Karpas-422 (cell line): ENCODE measurements around the gene INO80. TPM values are rescaled to one million over a fixed set of nuclear protein-coding genes. Genes with fewer than 3 reads are reported as not detected.
A peak's percentile ranks its signal among the peaks of the same experiment; 100 is the strongest.

Source experiments
- DNase-seq: peaks from one replicate; pipeline ENCODE4 v3.0.0-alpha.2; 2015
- H2AFZ ChIP-seq: fragments of 200-600 bp; sonication (generic); 2 replicates; pipeline ENCODE4 v1.6.1; 2014; ENCODE audit warnings: antibody characterized with exemption, low read length, mixed read lengths
- H3K27ac ChIP-seq: fragments of 200-600 bp; sonication (generic); 2 replicates; pipeline ENCODE4 v1.5.1; 2014; ENCODE audit warnings: mild to moderate bottlenecking, low read length, moderate library complexity
- H3K27me3 ChIP-seq: fragments of 200-600 bp; sonication (generic); 2 replicates; pipeline ENCODE4 v1.6.1; 2014; ENCODE audit warnings: low read length, mixed read lengths
- H3K36me3 ChIP-seq: fragments of 200-600 bp; sonication (generic); 2 replicates; pipeline ENCODE4 v1.6.1; 2014; ENCODE audit warnings: low read length, mixed read lengths; ENCODE audit not compliant: insufficient read depth
- H3K4me1 ChIP-seq: fragments of 200-600 bp; sonication (generic); 2 replicates; pipeline ENCODE4 v1.6.1; 2014; ENCODE audit warnings: mild to moderate bottlenecking, low read length, mixed read lengths
- H3K4me2 ChIP-seq: fragments of 200-600 bp; sonication (generic); 2 replicates; pipeline ENCODE4 v1.6.1; 2014; ENCODE audit warnings: low read length, low read depth, mild to moderate bottlenecking; ENCODE audit not compliant: poor library complexity, severe bottlenecking
- H3K4me3 ChIP-seq: fragments of 200-600 bp; sonication (generic); 2 replicates; pipeline ENCODE4 v1.5.1; 2014; ENCODE audit warnings: mild to moderate bottlenecking, antibody characterized with exemption, low read length, mixed read lengths
- H3K79me2 ChIP-seq: fragments of 200-600 bp; sonication (generic); 2 replicates; pipeline ENCODE4 v1.6.1; 2014; ENCODE audit warnings: mild to moderate bottlenecking, low read length, mixed read lengths
- H3K9ac ChIP-seq: fragments of 200-600 bp; sonication (generic); 2 replicates; pipeline ENCODE4 v1.6.0; 2014; ENCODE audit warnings: low read length
- H3K9me2 ChIP-seq: fragments of 200-600 bp; sonication (generic), shearing (Covaris generic); replicated peaks from 2 replicates; pipeline ENCODE4 v1.6.0; 2014; ENCODE audit warnings: mild to moderate bottlenecking, low read length, moderate library complexity; ENCODE audit not compliant: insufficient read depth
- H3K9me3 ChIP-seq: fragments of 300-700, 200-600 bp; sonication (generic); 2 replicates; pipeline ENCODE4 v1.6.1; 2014; ENCODE audit warnings: low read length, mixed read lengths
- H4K20me1 ChIP-seq: fragments of 200-600 bp; sonication (generic); 2 replicates; pipeline ENCODE4 v1.6.1; 2014; ENCODE audit warnings: mild to moderate bottlenecking, antibody characterized with exemption, low read length, low read depth; ENCODE audit not compliant: insufficient read depth
- total RNA-seq: library from RNA; depleted of rRNA; stranded (reverse); fragments of >200 nt; shearing (Covaris generic); gene quantifications from 2 replicates; pipeline ENCODE4 v1.2.3, GENCODE V29; 2014; ENCODE audit warnings: low replicate concordance

The INO80 gene
- total RNA-seq, 1 experiment from 2014 or later = 20.3 TPM

DNA sequence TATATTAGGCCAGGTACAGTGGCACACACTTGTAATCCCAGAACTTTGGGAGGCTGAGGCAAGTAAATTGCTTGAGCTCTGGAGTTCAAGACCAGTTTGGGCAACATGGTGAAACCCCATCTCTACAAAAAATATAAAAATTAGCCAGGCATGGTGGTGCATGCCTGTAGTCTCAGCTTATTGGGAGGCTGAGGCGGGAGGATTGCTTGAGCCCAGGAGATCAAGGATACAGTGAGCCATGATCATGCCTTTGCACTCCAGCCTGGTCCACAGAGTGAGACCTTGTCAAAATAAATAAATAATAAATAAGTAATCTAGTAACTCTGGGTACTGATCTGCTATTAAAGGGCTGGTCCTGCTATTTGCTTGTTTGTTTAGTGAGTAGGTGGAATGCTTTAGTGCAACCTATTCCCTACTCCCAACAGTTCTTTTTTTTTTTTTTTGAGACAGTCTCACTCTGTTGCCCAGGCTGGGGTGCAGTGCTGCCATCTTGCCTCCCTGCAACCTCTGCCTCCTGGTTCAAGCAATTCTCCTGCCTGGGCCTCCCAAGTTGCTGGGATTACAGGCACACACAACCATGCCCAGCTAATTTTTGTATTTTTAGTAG lies 9.1 kb upstream of the INO80 start:
- Histone ChIP-seq H3K4me3 (no peak overlapping the region), H4K20me1 (no peaks in the 10 kb centered on the region), H3K79me2 (no peaks in the 10 kb centered on the region), H3K27ac (no peak overlapping the region), H3K27me3 (no peaks in the 10 kb centered on the region), H3K36me3 (no peaks in the 10 kb centered on the region), H3K9me3 (no peaks in the 10 kb centered on the region), H3K9ac (no peak overlapping the region), H2AFZ (no peak overlapping the region), H3K4me2 (no peak overlapping the region), H3K9me2 (no peaks in the 10 kb centered on the region), H3K4me1 (peaks cover 7% of the 10 kb centered on the region)
- no peak for DNase-seq

DNA sequence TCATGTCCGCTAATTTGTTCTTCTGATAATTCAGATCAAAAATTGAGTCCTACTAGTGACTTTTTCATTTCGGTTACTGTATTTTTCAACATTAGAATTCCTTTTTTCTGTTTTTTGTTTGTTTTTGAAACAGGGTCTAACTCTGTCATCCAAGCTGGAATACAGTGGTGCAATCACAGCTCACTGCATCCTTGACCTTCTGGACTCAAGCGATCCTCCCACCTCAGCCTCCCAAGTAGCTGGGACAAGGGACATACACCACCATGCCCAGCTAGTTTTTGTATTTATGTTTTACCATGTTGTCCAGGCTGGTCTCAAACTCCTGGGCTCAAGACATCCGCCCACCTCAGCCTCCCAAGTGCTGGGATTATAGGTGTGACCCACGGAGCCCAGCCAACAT lies 8.0 kb upstream of the INO80 start:
- Histone ChIP-seq H3K4me3 (no peak overlapping the region), H3K27ac (no peak overlapping the region), H3K9me2 (no peaks in the 10 kb centered on the region), H4K20me1 (no peaks in the 10 kb centered on the region), H3K4me2 (no peak overlapping the region), H3K9me3 (no peaks in the 10 kb centered on the region), H3K79me2 (no peaks in the 10 kb centered on the region), H3K9ac (no peak overlapping the region), H3K36me3 (no peaks in the 10 kb centered on the region), H3K27me3 (no peaks in the 10 kb centered on the region), H2AFZ (no peak overlapping the region), H3K4me1 (peaks cover 7% of the 10 kb centered on the region)
- no peak for DNase-seq

DNA sequence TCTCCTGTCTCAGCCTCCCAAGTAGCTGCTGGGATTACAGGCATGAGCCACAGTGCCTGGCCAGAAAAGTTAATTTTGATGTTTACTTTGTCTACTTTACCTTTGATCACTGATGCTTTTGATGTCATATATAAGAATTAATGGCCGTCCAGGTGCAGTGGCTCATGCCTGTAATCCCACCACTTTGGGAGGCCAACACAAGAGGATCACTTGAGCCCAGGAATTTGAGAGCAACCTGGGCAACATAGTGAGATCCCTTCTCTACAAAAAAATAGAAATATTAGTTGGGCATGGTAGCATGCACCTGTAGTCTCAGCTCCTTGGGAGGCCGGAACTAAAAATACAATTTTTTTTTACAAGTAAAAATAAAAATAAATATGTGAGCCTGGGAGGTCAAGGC lies 6.8 kb upstream of the INO80 start:
- no peaks in the 10 kb centered on the region for H4K20me1 ChIP-seq
- no peak overlapping the region for H3K9ac ChIP-seq
- no peaks in the 10 kb centered on the region for H3K4me1 ChIP-seq
- no peaks in the 10 kb centered on the region for H3K27me3 ChIP-seq
- no peak overlapping the region for H3K4me3 ChIP-seq
- no peaks in the 10 kb centered on the region for H3K9me2 ChIP-seq
- no peaks in the 10 kb centered on the region for H3K9me3 ChIP-seq
- H2AFZ ChIP-seq = no peak overlapping the region
- no peaks in the 10 kb centered on the region for H3K36me3 ChIP-seq
- no peaks in the 10 kb centered on the region for H3K79me2 ChIP-seq
- H3K27ac ChIP-seq = no peak overlapping the region
- H3K4me2 ChIP-seq = no peak overlapping the region
- no peak for DNase-seq

DNA sequence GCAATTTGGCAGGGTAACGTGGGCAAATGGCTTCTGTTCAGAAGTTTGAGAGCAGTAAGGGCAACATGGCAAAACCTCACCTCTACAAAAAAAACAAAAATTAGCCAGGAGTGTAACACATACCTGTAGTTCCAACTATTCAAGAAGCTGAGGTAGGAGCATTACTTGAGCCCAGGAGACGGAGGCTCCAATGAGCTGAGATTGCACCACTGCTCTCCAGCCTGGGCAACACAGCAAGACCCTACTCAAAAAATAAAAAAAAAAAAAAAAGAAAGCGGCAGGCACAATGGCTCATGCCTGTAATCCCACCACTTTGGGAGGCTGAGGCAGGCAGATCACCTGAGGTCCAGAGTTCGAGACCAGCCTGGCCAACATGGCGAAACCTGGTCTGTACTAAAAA lies 5.9 kb upstream of the INO80 start:
- Histone ChIP-seq H3K4me3 (no peak overlapping the region), H3K9me2 (no peaks in the 10 kb centered on the region), H3K79me2 (no peaks in the 10 kb centered on the region), H3K9me3 (no peaks in the 10 kb centered on the region), H4K20me1 (no peaks in the 10 kb centered on the region), H3K9ac (no peak overlapping the region), H3K27ac (no peak overlapping the region), H3K27me3 (no peaks in the 10 kb centered on the region), H2AFZ (no peak overlapping the region), H3K4me2 (no peak overlapping the region), H3K4me1 (peaks cover 4% of the 10 kb centered on the region), H3K36me3 (no peaks in the 10 kb centered on the region)
- no peak for DNase-seq

DNA sequence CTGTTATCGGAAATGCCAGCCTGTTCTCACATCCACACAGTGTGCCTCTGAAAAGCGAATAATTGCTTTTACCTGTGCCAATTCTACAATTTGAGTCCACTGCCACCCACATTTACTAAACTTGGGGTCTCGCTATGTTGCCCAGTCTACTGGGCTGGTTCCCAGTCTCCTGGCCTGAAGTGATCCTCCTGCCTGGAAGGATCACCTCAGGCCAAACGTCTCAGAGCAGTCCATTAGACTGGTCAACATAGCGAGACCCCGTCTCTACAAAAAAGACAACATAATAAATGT lies 827 bp upstream of the INO80 start:
- peak overlapping the region; percentile 83; the same call in 1 of the 2 replicates for H3K27ac ChIP-seq
- peak overlapping the region; percentile 83 for H3K4me3 ChIP-seq
- no peaks in the 10 kb centered on the region for H3K9me3 ChIP-seq
- peaks cover 3% of the 10 kb centered on the region; the same call in 1 of the 2 replicates for H4K20me1 ChIP-seq
- peak overlapping the region; percentile 93 for H3K9ac ChIP-seq
- peak overlapping the region; percentile 79 for H3K4me2 ChIP-seq
- H3K27me3 ChIP-seq = no peaks in the 10 kb centered on the region
- H3K9me2 ChIP-seq = no peaks in the 10 kb centered on the region
- peaks cover 6% of the 10 kb centered on the region; the same call in 1 of the 2 replicates for H3K36me3 ChIP-seq
- H3K79me2 ChIP-seq = peaks cover 39% of the 10 kb centered on the region
- peak overlapping the region; percentile 83; the same call in 1 of the 2 replicates for H2AFZ ChIP-seq
- DNase-seq = no peak
- H3K4me1 ChIP-seq = peaks cover 17% of the 10 kb centered on the region

DNA sequence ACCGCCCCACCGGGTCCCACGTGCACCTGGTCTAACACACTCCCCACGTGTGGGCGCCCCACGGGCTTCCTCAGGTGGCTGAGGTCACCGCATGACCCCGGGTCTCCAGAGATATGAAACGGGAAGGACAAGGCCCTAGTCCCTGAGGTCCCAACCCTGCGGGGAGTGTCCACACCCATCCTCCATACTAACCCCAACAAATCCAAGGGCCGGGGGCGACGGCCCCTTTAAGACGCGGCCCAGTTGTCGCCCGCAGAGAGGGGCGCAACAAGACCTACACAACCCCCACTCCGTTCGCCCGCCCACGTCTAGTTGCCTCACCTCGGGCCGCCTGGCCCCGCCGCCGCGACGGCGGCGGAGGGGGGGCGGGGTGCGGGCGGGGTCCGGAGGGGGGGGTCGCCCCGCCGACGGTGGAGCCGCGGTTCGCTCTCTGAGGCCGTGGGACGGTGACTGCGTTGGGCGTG lies 396 bp downstream of the INO80 start:
- no peaks in the 10 kb centered on the region for H3K9me3 ChIP-seq
- peak overlapping the region; percentile 93 for H3K9ac ChIP-seq
- H3K79me2 ChIP-seq = peaks cover 51% of the 10 kb centered on the region
- peak overlapping the region; percentile 83 for H3K27ac ChIP-seq
- peak overlapping the region; percentile 83 for H3K4me3 ChIP-seq
- peak overlapping the region; percentile 79 for H3K4me2 ChIP-seq
- peak overlapping the region; percentile 80 for H2AFZ ChIP-seq
- H3K27me3 ChIP-seq = no peaks in the 10 kb centered on the region
- DNase-seq = peak; percentile 91
- H4K20me1 ChIP-seq = peaks cover 3% of the 10 kb centered on the region; the same call in 1 of the 2 replicates
- H3K36me3 ChIP-seq = peaks cover 6% of the 10 kb centered on the region; the same call in 1 of the 2 replicates
- peaks cover 17% of the 10 kb centered on the region for H3K4me1 ChIP-seq
- H3K9me2 ChIP-seq = no peaks in the 10 kb centered on the region

DNA sequence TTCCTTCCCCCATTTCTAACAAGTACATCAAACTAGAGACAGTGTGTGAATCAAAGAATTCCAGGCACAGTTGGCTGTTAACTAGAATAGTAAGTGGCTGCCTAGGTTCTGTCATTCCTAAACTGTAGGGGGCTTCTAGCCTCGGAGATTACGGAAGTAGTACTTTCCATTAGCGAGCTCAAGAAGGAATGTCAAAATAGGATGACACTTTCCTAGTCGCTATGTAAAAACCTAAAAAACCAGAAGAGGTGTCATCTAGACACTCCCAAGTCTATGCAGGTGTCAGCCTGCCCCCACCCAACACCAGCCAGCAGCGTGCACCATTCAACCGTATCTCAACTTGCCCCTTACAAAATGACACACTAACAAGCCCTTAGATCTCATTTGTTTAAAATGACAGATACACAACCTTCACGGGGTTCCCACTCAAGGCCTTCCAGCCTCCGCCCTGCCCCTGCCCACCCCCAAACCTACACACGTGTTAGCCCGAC lies 874 bp downstream of the INO80 start:
- Histone ChIP-seq H3K36me3 (peaks cover 8% of the 10 kb centered on the region; the same call in 1 of the 2 replicates), H3K9me2 (no peaks in the 10 kb centered on the region), H4K20me1 (peaks cover 3% of the 10 kb centered on the region; the same call in 1 of the 2 replicates), H3K27ac (peak overlapping the region; percentile 83), H3K4me1 (peaks cover 17% of the 10 kb centered on the region), H3K4me3 (peak overlapping the region; percentile 83), H3K79me2 (peaks cover 56% of the 10 kb centered on the region), H3K27me3 (no peaks in the 10 kb centered on the region), H2AFZ (peak overlapping the region; percentile 55; the same call in 1 of the 2 replicates), H3K9ac (peak overlapping the region; percentile 93), H3K9me3 (no peaks in the 10 kb centered on the region), H3K4me2 (peak overlapping the region; percentile 79)
- no peak for DNase-seq

DNA sequence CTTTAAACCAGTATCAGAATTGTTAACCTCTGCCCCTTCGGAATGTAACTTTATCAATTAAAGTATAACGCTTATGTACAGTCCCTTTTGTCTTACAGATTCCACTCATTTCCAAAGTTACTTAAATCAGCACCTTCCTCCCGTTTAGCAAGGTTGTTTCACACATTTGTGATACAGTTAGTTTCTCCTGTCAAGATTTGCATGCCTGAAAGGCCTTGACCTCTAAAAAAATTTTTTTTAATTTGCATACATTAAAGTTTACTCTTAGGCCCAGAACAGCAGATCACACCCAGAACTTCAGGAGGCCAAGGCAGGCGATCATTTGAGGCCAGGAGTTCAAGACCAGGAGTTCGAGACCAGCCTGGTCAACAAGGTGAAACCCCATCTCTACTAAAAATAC lies 9.1 kb downstream of the INO80 start:
- Histone ChIP-seq H3K27ac (no peak overlapping the region), H3K79me2 (peaks cover 97% of the 10 kb centered on the region), H3K4me2 (no peak overlapping the region), H2AFZ (no peak overlapping the region), H3K36me3 (peaks cover 7% of the 10 kb centered on the region; the same call in 1 of the 2 replicates), H3K4me3 (no peak overlapping the region), H4K20me1 (0 out of 2 replicates have a peak, but pooled peaks cover 4% of the 10 kb centered on the region), H3K4me1 (peaks cover 12% of the 10 kb centered on the region), H3K9ac (no peak overlapping the region), H3K9me2 (no peaks in the 10 kb centered on the region), H3K27me3 (no peaks in the 10 kb centered on the region), H3K9me3 (no peaks in the 10 kb centered on the region)
- no peak for DNase-seq
